ENCODE measurements around the gene ZBTB47.

GRCh38 chr3:42668793-42669217 lies 15.3 kb downstream of the ZBTB47 start:
- no peak for TF ChIP-seq CTCF (IDR thresholded peaks at IDR 0.05)
- no peak for TF ChIP-seq POLR2AphosphoS5 (IDR thresholded peaks at IDR 0.05)
- no peak for TF ChIP-seq POLR2A (IDR thresholded peaks at IDR 0.05)

All from stomach (tissue), 4 donors.